Esophagus muscularis mucosa (tissue), 4 donors: ENCODE results near the gene ADGRB3. TPM values are rescaled to one million over a fixed set of nuclear protein-coding genes. Genes with fewer than 3 reads are reported as not detected.

Source experiments
- DNase-seq: peaks from one replicate; pipeline ENCODE4 v3.0.0-alpha.2; 2017; ENCODE audit errors: extremely low spot score
- H3K27ac ChIP-seq, 4 donors: fragments of 200-600 bp; sonication (generic); replicated peaks in 1 of 4; 1 replicate in 3 of 4; 2 replicates in 1 of 4; pipeline ENCODE4 v1.5.1; 2016 to 2019; ENCODE audit warnings: mild to moderate bottlenecking in 1 of 4
- H3K27me3 ChIP-seq, 4 donors: fragments of 200-600 bp; sonication (generic); one replicate each; pipeline versions ENCODE4 v1.5.1 to v1.6.0; 2016 to 2019
- H3K36me3 ChIP-seq, 4 donors: fragments of 200-600 bp; sonication (generic); one replicate each; pipeline ENCODE4 v1.5.1; 2016 to 2019
- H3K4me1 ChIP-seq, 4 donors: fragments of 200-600 bp; sonication (generic); one replicate each; pipeline ENCODE4 v1.5.1; 2016 to 2019
- H3K4me3 ChIP-seq, 4 donors: fragments of 200-600 bp; sonication (generic); 1 replicate in 2 of 4; 2 replicates in 2 of 4; pipeline ENCODE4 v1.5.1; 2016 to 2019; ENCODE audit warnings: mild to moderate bottlenecking in 4 of 4, moderate library complexity in 1 of 4
- H3K9me3 ChIP-seq, 4 donors: fragments of 200-600 bp; sonication (generic); 1 replicate in 3 of 4; 2 replicates in 1 of 4; pipeline ENCODE4 v1.5.1; 2016 to 2019
- EP300 ChIP-seq: sonication (generic); formaldehyde crosslinking; IDR thresholded peaks from one replicate; pipeline ENCODE4 v1.6.1; 2017; ENCODE audit warnings: antibody characterized with exemption
- POLR2A ChIP-seq: fragments of 450-650 bp; IDR thresholded peaks from one replicate; pipeline ENCODE4 v1.6.1; 2017; ENCODE audit warnings: antibody characterized with exemption, moderate library complexity, mild to moderate bottlenecking, low read depth
- POLR2AphosphoS5 ChIP-seq, 2 donors: sonication (generic); formaldehyde crosslinking; IDR thresholded peaks; one replicate each; pipeline ENCODE4 v1.6.1; 2017; ENCODE audit warnings: antibody characterized with exemption in 2 of 2
- WGBS: methylation state at CpG from one replicate; pipeline ENCODE4 v1.1.5; 2018; 5-methylcytosine and 5-hydroxymethylcytosine counted together
- intact Hi-C: fragments of 100-400 bp; cut with DNase I; formaldehyde crosslinking; loops from one replicate; pipeline ENCODE4 v1.15.1; 2023
- total RNA-seq, 4 donors: library from RNA; depleted of rRNA; stranded (reverse); fragments of >200 nt; gene quantifications; one replicate each; pipeline versions ENCODE4 v1.1.0 to v1.2.1, GENCODE V29; 2016
- TF ChIP-seq, protein P1 (sequence below), 3 experiments: fragments of 200-600 bp in 2 of 3; fragments of 450-650 bp in 1 of 3; sonication (generic) in 2 of 3; IDR thresholded peaks; one replicate each; pipeline ENCODE4 v1.5.1; 2017 to 2019; ENCODE audit warnings: antibody characterized with exemption in 3 of 3, mild to moderate bottlenecking in 2 of 3, moderate library complexity in 1 of 3

ADGRB3 gene
- total RNA-seq, 4 donors from 2014 or later: 4.9 to 6.3 (median 5.8) TPM

DNA sequence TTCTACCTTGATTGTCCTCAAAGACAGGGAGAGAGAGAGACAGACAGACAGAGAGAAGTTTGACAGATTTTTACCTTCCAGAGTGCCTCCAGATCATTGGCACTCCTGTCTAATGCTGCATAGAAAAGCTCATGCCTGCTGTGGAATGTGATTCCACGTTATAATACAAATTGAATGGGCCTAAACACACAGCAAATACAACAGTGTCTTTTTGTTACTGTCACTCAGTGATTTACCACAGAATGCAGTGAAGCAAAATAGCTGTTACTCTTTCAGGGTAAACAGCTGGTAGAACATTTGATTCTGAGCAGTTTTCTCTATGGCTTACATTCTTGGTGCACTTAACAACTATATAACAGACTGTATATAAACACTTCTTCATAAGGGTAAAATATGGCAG is 603.0 kb downstream of the ADGRB3 start:
- no peaks in the 10 kb centered on the region for H3K27me3 ChIP-seq
- H3K4me1 ChIP-seq: peaks cover 0 to 3% (median 0%) of the 10 kb centered on the region in 4 donors
- no peak overlapping the region for H3K27ac ChIP-seq
- H3K36me3 ChIP-seq: no peaks in the 10 kb centered on the region
- no peaks in the 10 kb centered on the region for H3K9me3 ChIP-seq
- TF ChIP-seq, protein P1, sequence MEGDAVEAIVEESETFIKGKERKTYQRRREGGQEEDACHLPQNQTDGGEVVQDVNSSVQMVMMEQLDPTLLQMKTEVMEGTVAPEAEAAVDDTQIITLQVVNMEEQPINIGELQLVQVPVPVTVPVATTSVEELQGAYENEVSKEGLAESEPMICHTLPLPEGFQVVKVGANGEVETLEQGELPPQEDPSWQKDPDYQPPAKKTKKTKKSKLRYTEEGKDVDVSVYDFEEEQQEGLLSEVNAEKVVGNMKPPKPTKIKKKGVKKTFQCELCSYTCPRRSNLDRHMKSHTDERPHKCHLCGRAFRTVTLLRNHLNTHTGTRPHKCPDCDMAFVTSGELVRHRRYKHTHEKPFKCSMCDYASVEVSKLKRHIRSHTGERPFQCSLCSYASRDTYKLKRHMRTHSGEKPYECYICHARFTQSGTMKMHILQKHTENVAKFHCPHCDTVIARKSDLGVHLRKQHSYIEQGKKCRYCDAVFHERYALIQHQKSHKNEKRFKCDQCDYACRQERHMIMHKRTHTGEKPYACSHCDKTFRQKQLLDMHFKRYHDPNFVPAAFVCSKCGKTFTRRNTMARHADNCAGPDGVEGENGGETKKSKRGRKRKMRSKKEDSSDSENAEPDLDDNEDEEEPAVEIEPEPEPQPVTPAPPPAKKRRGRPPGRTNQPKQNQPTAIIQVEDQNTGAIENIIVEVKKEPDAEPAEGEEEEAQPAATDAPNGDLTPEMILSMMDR (IDR thresholded peaks at IDR 0.05): no peak
- TF ChIP-seq EP300: no peak
- no peak for TF ChIP-seq POLR2AphosphoS5 (IDR thresholded peaks at IDR 0.05)
- no peak for TF ChIP-seq POLR2A
- WGBS: 42% methylated on average over 1 of the region's 1 CpG
- H3K4me3 ChIP-seq: no peak overlapping the region
- no peak for DNase-seq
- intact Hi-C loops: no loop called here

DNA sequence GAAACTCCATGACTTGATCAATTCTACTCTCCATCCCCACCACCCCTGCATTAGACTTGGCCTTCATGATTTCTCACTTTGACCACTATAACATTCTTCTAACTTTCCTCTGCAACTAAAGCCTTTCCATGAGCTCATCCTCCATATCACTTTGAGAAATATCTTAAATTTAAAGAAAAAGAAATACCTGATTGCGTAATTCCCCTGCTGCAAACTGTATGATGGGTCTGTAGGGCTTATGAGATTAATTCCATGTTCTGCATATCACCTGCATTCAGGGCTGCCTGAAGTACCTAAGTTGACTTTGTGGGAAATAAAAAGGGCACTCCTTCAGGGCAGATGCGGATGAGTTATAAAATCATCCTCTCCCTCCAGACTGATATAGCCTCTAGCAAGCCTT is 611.9 kb downstream of the ADGRB3 start:
- no peak overlapping the region for H3K4me3 ChIP-seq
- H3K9me3 ChIP-seq: no peaks in the 10 kb centered on the region
- no peaks in the 10 kb centered on the region for H3K36me3 ChIP-seq
- no peak for DNase-seq
- no peak for TF ChIP-seq POLR2AphosphoS5 (IDR thresholded peaks at IDR 0.05)
- no peak for TF ChIP-seq POLR2A
- no peak for TF ChIP-seq EP300
- TF ChIP-seq, protein P1 (IDR thresholded peaks at IDR 0.05): no peak
- no peaks in the 10 kb centered on the region for H3K27me3 ChIP-seq
- WGBS: 98% methylated on average over 2 of the region's 2 CpGs
- intact Hi-C loops: no loop called here
- no peak overlapping the region for H3K27ac ChIP-seq
- no peaks in the 10 kb centered on the region for H3K4me1 ChIP-seq

DNA sequence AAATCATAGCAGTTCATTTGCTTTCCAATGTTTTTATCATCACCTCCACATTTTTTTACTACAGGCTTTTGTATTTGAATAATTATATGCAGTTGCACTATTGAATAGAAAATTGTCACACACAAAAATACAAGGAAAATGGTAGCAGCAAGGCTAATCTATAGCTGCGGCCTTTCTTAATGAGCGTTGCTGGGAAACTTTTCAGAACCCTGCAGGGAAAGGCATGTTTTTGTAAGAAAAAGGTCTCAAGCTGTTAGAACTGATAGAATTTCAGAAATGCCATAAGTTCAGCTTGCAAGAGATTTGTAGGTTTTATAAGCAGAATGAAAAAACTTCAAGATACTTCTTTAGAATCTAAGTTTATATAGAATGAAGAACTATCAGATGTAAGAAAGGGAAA is 625.9 kb downstream of the ADGRB3 start:
- DNase-seq: no peak
- H3K4me1 ChIP-seq: no peaks in the 10 kb centered on the region
- no peak for TF ChIP-seq EP300
- no peak for TF ChIP-seq POLR2AphosphoS5 (IDR thresholded peaks at IDR 0.05)
- TF ChIP-seq, protein P1 (IDR thresholded peaks at IDR 0.05): no peak
- no peak for TF ChIP-seq POLR2A
- WGBS: 95% methylated on average over 2 of the region's 2 CpGs
- no peaks in the 10 kb centered on the region for H3K27me3 ChIP-seq
- H3K27ac ChIP-seq: no peak overlapping the region
- no peaks in the 10 kb centered on the region for H3K36me3 ChIP-seq
- intact Hi-C loops: no loop called here
- no peaks in the 10 kb centered on the region for H3K9me3 ChIP-seq
- no peak overlapping the region for H3K4me3 ChIP-seq

DNA sequence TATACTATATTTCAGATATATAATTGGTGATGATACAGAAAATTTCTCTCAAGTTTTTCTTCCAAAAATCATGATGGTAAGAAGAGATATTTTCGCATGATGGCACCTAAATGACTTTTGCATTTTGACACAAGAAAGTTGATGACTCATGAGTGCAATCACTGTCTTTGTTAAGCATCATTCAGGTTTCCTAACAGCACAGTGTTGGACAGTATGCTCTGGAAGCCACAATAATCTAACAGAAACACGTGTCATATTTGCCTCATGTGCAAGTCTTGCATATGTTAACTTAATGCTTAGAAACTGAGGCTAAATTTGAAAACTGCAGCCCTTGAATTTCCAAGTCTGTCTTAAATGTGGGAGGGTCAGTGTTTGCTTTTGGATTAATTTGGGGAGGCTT is 628.2 kb downstream of the ADGRB3 start:
- Histone ChIP-seq H3K4me3 (no peak overlapping the region), H3K9me3 (no peaks in the 10 kb centered on the region), H3K27me3 (no peaks in the 10 kb centered on the region), H3K4me1 (no peaks in the 10 kb centered on the region), H3K36me3 (no peaks in the 10 kb centered on the region), H3K27ac (no peak overlapping the region)
- WGBS: 92% methylated on average over 2 of the region's 2 CpGs
- no peak for DNase-seq
- intact Hi-C loops: no loop called here
- TF ChIP-seq POLR2A: no peak
- TF ChIP-seq EP300: no peak
- no peak for TF ChIP-seq POLR2AphosphoS5 (IDR thresholded peaks at IDR 0.05)
- TF ChIP-seq, protein P1 (IDR thresholded peaks at IDR 0.05): no peak

DNA sequence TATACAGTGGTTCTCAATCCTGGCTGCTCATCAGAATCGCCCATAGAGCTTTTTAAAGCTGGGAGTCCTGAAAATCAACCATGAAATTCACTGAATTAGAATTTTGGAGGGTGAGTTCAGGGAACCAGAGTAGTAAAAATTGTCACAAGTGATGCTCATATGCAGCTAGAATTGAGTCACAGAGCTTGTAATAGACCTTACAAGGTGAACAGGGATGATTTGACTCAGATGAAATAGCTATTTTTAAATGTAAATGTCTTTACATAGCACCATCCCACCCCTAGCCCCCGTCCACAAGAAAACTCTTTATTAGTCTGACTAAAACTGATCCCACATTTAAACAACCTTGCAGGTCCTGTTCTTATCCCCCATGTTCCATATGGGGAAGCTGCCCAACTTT is 630.0 kb downstream of the ADGRB3 start:
- Histone ChIP-seq H3K4me3 (no peak overlapping the region), H3K9me3 (no peaks in the 10 kb centered on the region), H3K27me3 (no peaks in the 10 kb centered on the region), H3K27ac (no peak overlapping the region), H3K36me3 (no peaks in the 10 kb centered on the region), H3K4me1 (no peaks in the 10 kb centered on the region)
- DNase-seq: no peak
- 63% methylated on average over 2 of the region's 2 CpGs for WGBS
- TF ChIP-seq EP300 (no peak), POLR2AphosphoS5 (IDR thresholded peaks at IDR 0.05) (no peak), POLR2A (no peak)
- TF ChIP-seq, protein P1 (IDR thresholded peaks at IDR 0.05): no peak
- intact Hi-C loops: no loop called here
